Tibial nerve (tissue), 3 donors: Measurements from ENCODE around the gene RASSF5.

ENCODE experiments used
- POLR2A ChIP-seq, 2 donors: fragments of 450-650 bp; IDR thresholded peaks; one replicate each; pipeline ENCODE4 v1.6.1; 2017; ENCODE audit warnings: antibody characterized with exemption in 2 of 2, mild to moderate bottlenecking in 2 of 2, moderate library complexity in 2 of 2
- TF ChIP-seq, protein P1 (sequence below), 5 experiments: fragments of 200-600 bp in 3 of 5; fragments of 450-650 bp in 2 of 5; sonication (generic) in 3 of 5; IDR thresholded peaks; one replicate each; pipeline ENCODE4 v1.5.1; 2016 to 2019; ENCODE audit warnings: antibody characterized with exemption in 5 of 5, mild to moderate bottlenecking in 3 of 5, moderate library complexity in 2 of 5

GRCh38 chr1:206587904-206588303 is 80.6 kb downstream of the RASSF5 start:
- TF ChIP-seq, protein P1, sequence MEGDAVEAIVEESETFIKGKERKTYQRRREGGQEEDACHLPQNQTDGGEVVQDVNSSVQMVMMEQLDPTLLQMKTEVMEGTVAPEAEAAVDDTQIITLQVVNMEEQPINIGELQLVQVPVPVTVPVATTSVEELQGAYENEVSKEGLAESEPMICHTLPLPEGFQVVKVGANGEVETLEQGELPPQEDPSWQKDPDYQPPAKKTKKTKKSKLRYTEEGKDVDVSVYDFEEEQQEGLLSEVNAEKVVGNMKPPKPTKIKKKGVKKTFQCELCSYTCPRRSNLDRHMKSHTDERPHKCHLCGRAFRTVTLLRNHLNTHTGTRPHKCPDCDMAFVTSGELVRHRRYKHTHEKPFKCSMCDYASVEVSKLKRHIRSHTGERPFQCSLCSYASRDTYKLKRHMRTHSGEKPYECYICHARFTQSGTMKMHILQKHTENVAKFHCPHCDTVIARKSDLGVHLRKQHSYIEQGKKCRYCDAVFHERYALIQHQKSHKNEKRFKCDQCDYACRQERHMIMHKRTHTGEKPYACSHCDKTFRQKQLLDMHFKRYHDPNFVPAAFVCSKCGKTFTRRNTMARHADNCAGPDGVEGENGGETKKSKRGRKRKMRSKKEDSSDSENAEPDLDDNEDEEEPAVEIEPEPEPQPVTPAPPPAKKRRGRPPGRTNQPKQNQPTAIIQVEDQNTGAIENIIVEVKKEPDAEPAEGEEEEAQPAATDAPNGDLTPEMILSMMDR (IDR thresholded peaks at IDR 0.05) = no peak
- TF ChIP-seq POLR2A (IDR thresholded peaks at IDR 0.05) = no peak
